ENCODE data around the gene ARHGEF12. TPM values are rescaled to one million over a fixed set of nuclear protein-coding genes. Genes with fewer than 3 reads are reported as not detected.

ARHGEF12 gene
- total RNA-seq, 2 experiments from 2014 or later, result 3.6 TPM

GRCh38 chr11:120295099-120295498 is 41.1 kb upstream of the ARHGEF12 start:
- no peaks in the 10 kb centered on the region for H3K9me3 ChIP-seq (ENCODE audit: control insufficient read depth in 1 of 2, insufficient read depth in 1 of 2, low read length in 2 of 2)
- DNase-seq (no peak), ATAC-seq (ENCODE audit: poor library complexity) (no peak)
- Mint-ChIP-seq H3K27ac (no peak overlapping the region), H3K9me3 (no peaks in the 10 kb centered on the region), H3K36me3 (ENCODE audit: low read depth) (no peaks in the 10 kb centered on the region), H3K4me3 (no peak overlapping the region), H3K4me1 (ENCODE audit: low read depth) (no peaks in the 10 kb centered on the region), H3K27me3 (peaks cover 53% of the 10 kb centered on the region)
- no peak overlapping the region for H3K27ac ChIP-seq (ENCODE audit: low read depth in 1 of 2, low read length in 2 of 2)
- ChIA-PET POLR2A (no interaction called here), CTCF (interaction anchor here (1.5 kb wide), 1 partner anchor 8 kb away, joined by 5 read pairs; no protein-coding TSS in a partner anchor)
- no peak overlapping the region for H3K4me3 ChIP-seq (ENCODE audit: low read length)
- intact Hi-C loops (cut with DNase I, micrococcal nuclease), result no loop called here
- no peaks in the 10 kb centered on the region for H3K4me1 ChIP-seq (ENCODE audit: insufficient read depth, low read length)
- H3K27me3 ChIP-seq (ENCODE audit: control insufficient read depth in 1 of 2, insufficient read depth in 2 of 2, low read length in 2 of 2), result peaks cover 12 to 23% of the 10 kb centered on the region in 2 experiments
- H3K36me3 ChIP-seq (ENCODE audit: insufficient read depth, low read length), result no peaks in the 10 kb centered on the region
- TF ChIP-seq CTCF (IDR thresholded peaks at IDR 0.05), result no peak

GRCh38 chr11:120296554-120296953 is 39.7 kb upstream of the ARHGEF12 start:
- CTCF ChIA-PET, result no interaction called here
- peaks cover 59% of the 10 kb centered on the region for H3K27me3 Mint-ChIP-seq
- Histone ChIP-seq H3K4me1 (ENCODE audit: insufficient read depth, low read length) (no peaks in the 10 kb centered on the region), H3K9me3 (ENCODE audit: control insufficient read depth in 1 of 2, insufficient read depth in 1 of 2, low read length in 2 of 2) (no peaks in the 10 kb centered on the region), H3K36me3 (ENCODE audit: insufficient read depth, low read length) (no peaks in the 10 kb centered on the region), H3K4me3 (ENCODE audit: low read length) (no peak overlapping the region), H3K27ac (ENCODE audit: low read depth in 1 of 2, low read length in 2 of 2) (no peak overlapping the region), H3K27me3 (ENCODE audit: control insufficient read depth in 1 of 2, insufficient read depth in 2 of 2, low read length in 2 of 2) (peaks cover 12 to 21% of the 10 kb centered on the region in 2 experiments)
- H3K27ac Mint-ChIP-seq, result no peak overlapping the region
- POLR2A ChIA-PET, result no interaction called here
- DNase-seq, result no peak
- H3K4me3 Mint-ChIP-seq, result no peak overlapping the region
- no peaks in the 10 kb centered on the region for H3K36me3 Mint-ChIP-seq (ENCODE audit: low read depth)
- H3K9me3 Mint-ChIP-seq, result no peaks in the 10 kb centered on the region
- ATAC-seq (ENCODE audit: poor library complexity), result no peak
- no peak for TF ChIP-seq CTCF (IDR thresholded peaks at IDR 0.05)
- H3K4me1 Mint-ChIP-seq (ENCODE audit: low read depth), result no peaks in the 10 kb centered on the region
- intact Hi-C loops (cut with DNase I, micrococcal nuclease), result no loop called here

- H3K36me3 Mint-ChIP-seq (ENCODE audit: low read depth), result no peaks in the 10 kb centered on the region
- no peaks in the 10 kb centered on the region for H3K4me1 Mint-ChIP-seq (ENCODE audit: low read depth)
- no peaks in the 10 kb centered on the region for H3K9me3 Mint-ChIP-seq
- ATAC-seq (ENCODE audit: poor library complexity) (no peak), DNase-seq (no peak)
- ChIA-PET CTCF (no interaction called here), POLR2A (no interaction called here)
- Histone ChIP-seq H3K27me3 (ENCODE audit: control insufficient read depth in 1 of 2, insufficient read depth in 2 of 2, low read length in 2 of 2) (peaks cover 13 to 15% of the 10 kb centered on the region in 2 experiments), H3K4me1 (ENCODE audit: insufficient read depth, low read length) (no peaks in the 10 kb centered on the region), H3K36me3 (ENCODE audit: insufficient read depth, low read length) (no peaks in the 10 kb centered on the region), H3K4me3 (ENCODE audit: low read length) (no peak overlapping the region), H3K27ac (ENCODE audit: low read depth in 1 of 2, low read length in 2 of 2) (no peak overlapping the region), H3K9me3 (ENCODE audit: control insufficient read depth in 1 of 2, insufficient read depth in 1 of 2, low read length in 2 of 2) (no peaks in the 10 kb centered on the region)
- no peak overlapping the region for H3K27ac Mint-ChIP-seq
- H3K4me3 Mint-ChIP-seq, result no peak overlapping the region
- H3K27me3 Mint-ChIP-seq, result peaks cover 60% of the 10 kb centered on the region
- intact Hi-C loops (cut with DNase I, micrococcal nuclease), result no loop called here
- no peak for TF ChIP-seq CTCF (IDR thresholded peaks at IDR 0.05)
Measured at GRCh38 chr11:120298461-120298860, 37.8 kb upstream of the ARHGEF12 start.

Measured in CD4-positive, alpha-beta T cell (primary cell).